ENCODE data around the gene IDH2.
A peak's percentile ranks its signal among the peaks of the same experiment; 100 is the strongest.

IDH2 gene

GRCh38 chr15:90062973-90063769 lies 39.1 kb downstream of the IDH2 start:
- no peak for DNase-seq (ENCODE audit: low read depth)

- DNase-seq (ENCODE audit: low read depth) = no peak
These were observed 39.8 kb downstream of the IDH2 start for GRCh38 chr15:90062462-90062932.

DNA sequence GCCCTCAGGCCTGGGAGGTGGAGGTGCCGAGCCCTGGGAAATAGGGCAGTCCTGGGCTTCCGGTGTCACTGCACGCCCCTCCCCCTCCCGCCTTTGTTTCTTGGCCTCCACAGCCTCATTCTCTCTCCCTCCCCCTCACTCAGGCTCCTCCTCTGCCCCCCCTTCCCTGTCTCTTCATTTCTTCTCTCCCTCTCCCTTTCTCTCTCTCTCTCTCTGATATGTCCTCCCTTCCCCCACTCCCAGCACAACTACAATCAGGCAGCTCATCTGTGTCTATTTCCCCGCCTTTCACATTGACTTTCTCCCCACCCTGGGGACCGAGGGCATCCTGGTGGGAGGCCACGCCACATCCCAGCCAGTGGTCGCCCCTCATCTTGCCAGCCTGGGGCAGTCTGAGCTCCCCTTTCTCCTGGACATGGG lies 40.2 kb downstream of the IDH2 start:
- DNase-seq (ENCODE audit: low read depth) = no peak

- DNase-seq (ENCODE audit: low read depth) = no peak
These were observed 41.5 kb downstream of the IDH2 start for GRCh38 chr15:90060797-90061196.

- peak; percentile 20 for DNase-seq (ENCODE audit: low read depth)
These were observed 42.9 kb downstream of the IDH2 start for GRCh38 chr15:90059208-90059985.

DNA sequence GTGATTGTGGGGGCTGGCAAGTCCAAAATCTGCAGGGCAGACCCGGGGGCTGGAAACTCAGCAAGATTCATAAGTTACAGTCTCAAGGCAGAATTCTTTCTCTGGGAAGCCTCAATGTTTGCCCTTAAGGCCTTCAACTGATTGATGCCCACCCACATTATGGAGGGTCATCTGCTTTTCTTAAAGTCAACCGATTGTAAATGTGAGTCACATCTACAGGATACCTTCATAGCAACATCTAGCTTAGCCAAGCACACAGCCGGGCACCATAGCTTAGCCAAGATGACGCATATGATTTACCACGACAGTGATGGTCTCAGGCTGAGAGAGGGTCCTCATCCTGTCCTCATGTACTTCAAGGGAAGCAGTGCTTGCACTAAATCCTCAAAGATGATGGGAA lies 43.5 kb downstream of the IDH2 start:
- no peak for DNase-seq (ENCODE audit: low read depth)

DNA sequence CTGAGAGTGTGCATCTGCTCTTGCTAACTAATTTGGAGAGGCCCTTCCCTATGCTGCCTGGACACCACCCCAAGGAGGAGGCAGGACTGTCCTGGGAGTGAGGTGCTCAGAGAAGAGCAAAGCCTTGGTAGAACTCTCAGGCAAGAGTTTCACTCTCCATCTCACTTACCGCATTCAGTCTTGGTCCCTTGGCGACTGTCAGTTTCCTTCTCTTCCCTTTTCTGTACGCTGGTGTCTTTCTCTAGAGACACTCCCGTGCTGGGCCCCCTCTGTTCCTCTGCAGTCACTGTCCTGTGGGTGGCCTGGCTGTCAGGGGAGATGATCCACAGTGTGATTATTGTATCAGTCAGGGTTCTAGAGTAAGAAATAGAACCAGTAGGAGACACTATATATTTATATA lies 44.0 kb downstream of the IDH2 start:
- no peak for DNase-seq (ENCODE audit: low read depth)

GRCh38 chr15:90056529-90056928 lies 45.7 kb downstream of the IDH2 start:
- no peak for DNase-seq (ENCODE audit: low read depth)

DNA sequence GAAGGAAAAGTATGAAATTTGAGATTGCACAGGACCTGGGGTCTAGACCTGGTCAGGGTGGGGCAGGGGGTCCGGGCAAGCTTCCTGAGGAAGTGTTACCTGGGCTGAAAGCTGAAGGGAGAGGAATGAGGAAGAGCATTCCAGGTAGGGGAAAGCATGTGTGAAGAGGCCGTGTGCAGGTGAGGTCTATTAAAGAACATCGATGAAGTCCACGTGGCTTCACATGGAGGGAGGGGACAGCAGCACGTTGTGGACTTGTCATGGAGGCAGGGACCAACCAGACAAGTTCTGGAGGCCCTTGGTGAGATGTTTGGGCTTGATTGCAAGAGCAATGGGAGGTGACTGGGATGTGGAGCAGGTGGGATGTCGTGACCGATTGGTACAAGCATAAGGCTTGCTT lies 47.1 kb downstream of the IDH2 start:
- DNase-seq (ENCODE audit: low read depth) = no peak

- DNase-seq (ENCODE audit: low read depth) = no peak
These were observed 47.6 kb downstream of the IDH2 start for GRCh38 chr15:90054618-90055097.

GRCh38 chr15:90053685-90054466 lies 48.4 kb downstream of the IDH2 start:
- DNase-seq (ENCODE audit: low read depth) = no peak

DNA sequence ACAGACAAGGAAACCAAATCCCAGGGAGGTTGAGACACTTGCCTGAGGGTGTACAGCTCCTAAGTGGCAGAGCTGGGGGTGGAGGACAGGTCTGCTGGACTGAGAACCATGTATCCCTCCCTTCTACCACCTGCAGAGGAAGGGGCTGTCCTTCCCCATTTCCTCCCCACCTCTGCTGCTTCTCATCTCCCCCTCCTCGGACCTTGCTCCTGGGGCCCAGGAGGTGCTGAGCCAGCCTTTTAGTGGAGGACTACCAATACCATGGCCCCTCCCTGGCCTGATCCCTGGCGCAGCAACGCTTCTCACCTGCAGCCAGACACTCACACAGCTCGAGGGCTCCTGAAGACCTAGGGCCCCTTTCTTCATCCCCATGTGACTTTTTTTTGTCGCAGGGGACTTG lies 50.4 kb downstream of the IDH2 start:
- DNase-seq (ENCODE audit: low read depth) = no peak

DNA sequence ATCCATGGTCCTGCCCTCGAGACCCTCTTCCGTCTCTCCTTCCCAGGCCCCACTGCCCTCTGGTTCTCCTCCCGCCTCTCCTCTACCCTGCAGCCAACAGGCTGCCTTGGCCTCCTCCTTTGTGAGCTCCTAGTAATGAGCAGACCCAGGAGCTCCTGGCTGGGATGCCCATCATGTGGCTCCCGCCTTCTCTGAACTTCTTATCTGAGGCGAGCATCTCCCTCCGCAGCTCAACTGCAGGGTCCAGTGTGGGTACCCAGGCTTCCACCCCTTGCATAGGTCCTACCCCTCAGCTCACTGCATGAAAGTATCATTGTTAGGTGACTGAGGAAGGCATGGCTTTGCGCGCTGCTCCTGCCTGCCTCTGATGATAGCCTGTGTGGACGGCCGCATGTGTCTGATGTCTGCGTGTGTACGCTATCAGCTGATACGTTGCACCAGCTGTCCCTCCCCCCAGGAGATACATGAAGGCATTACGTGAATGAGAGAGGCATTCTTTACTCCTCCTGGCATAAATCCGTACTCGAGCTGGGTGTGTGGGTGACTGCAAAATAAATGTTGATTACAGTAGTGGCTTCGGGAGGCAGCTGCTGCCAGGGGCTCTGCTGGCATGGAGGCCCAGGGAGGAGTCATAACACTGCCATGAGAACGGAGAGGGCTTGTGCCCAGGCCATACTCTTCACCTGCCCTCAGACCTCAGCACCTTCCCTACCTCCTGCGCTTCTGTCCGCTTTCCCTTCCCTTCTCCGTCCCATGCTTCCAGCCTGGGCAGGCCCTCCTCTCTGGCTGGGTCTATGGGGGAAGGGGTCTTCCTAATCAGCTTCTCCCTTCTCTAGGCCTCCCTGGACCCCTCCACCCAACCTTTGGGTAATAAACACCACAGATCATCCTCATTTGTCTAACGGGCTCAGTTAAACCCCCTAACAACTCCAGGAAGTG lies 52.3 kb downstream of the IDH2 start:
- no peak for DNase-seq (ENCODE audit: low read depth)

- DNase-seq (ENCODE audit: low read depth) = no peak
These were observed 53.2 kb downstream of the IDH2 start for GRCh38 chr15:90049030-90049429.

GRCh38 chr15:90047956-90048575 lies 54.2 kb downstream of the IDH2 start:
- no peak for DNase-seq (ENCODE audit: low read depth)

DNA sequence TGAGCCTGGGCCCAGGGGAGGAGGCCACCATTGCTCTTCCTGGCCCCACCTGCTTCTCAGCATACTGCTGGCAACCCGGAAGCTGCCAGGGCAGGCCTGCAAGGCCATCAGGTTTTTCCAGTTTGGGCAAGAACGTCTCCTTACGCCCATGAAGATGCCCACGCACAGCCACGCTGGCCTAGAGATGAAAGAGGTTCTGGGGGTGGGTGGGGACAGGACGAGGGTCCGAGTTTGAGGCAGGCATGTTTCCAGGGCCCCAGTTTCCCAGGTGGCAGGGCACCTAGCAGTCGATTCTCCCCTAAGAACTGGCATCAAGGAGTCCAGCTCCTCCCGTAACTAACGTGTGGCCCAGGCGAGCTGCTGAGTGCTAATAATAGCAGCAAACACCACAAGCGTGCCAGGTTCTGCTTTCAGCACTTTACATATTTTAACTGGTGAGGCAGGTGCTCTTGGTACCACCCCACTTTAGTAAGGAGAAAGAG lies 55.3 kb downstream of the IDH2 start:
- DNase-seq (ENCODE audit: low read depth) = no peak

DNA sequence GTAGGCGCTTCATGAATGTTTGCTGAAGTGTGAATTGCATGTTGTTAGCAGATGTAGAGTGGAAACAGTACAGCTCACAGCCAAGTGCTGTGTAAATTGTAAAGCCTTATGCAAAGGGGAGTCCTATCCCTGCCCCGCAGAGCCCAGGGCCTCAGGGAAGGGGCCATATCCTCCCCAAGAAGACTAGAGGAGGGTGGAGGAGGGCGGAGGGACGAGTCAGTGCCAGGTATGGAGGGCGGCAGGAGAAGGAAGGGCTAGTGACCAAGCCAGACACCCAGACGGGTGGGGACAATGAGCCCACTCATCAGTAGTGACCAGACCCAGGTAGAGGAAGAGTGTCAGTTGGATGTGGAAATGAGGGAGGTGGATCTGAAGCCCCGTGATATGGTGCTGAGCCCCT lies 56.0 kb downstream of the IDH2 start:
- DNase-seq (ENCODE audit: low read depth) = no peak

GRCh38 chr15:90044916-90045371 lies 57.3 kb downstream of the IDH2 start:
- no peak for DNase-seq (ENCODE audit: low read depth)

GRCh38 chr15:90044191-90044590 lies 58.1 kb downstream of the IDH2 start:
- no peak for DNase-seq (ENCODE audit: low read depth)

DNA sequence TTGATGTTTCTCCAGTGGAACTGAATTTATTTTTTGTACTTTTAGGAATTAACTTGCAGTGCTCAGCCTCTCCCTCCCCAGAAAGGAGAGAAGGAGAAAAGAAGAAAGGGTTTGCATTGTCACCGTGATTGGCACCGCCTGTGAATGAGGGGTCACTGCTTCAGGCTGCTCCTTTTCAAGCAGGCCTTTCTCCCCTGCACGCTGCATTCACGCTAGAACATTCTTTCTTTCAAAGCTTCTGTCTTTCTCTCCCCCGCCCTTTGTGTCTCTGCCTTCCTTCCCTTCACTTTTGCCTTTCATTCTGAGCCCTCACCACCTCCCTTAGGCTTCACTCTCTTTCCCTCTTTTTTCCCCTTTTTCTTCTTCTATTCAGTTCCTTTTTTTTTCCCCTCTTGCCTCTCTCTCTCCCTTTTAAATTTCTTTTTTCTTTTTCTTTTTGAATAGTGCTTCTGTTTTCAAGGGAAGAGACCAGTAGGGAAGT lies 58.7 kb downstream of the IDH2 start:
- no peak for DNase-seq (ENCODE audit: low read depth)
